HG02763 (cell line): Measurements from ENCODE around the gene RAB42.
"Not testable (repeated sequence)": the region's sequence is repeated elsewhere in the genome, so short reads cannot be mapped to it uniquely, and the experiment has no call there.

Experiments
- ATAC-seq: cut with Tn5 transposase; IDR thresholded peaks from one replicate; pipeline ENCODE4 v1.9.1; 2021; ENCODE audit warnings: mild to moderate bottlenecking, moderate library complexity; ENCODE audit not compliant: unreplicated experiment

RAB42 gene, protein sequence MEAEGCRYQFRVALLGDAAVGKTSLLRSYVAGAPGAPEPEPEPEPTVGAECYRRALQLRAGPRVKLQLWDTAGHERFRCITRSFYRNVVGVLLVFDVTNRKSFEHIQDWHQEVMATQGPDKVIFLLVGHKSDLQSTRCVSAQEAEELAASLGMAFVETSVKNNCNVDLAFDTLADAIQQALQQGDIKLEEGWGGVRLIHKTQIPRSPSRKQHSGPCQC

GRCh38 chr1:28591708-28592320 is at the start of gene RAB42:
RAB42 (plus strand) TSS chr1:28592265; CDS start chr1:28592512, 247 bp downstream.
- peak; percentile 41 for ATAC-seq

DNA sequence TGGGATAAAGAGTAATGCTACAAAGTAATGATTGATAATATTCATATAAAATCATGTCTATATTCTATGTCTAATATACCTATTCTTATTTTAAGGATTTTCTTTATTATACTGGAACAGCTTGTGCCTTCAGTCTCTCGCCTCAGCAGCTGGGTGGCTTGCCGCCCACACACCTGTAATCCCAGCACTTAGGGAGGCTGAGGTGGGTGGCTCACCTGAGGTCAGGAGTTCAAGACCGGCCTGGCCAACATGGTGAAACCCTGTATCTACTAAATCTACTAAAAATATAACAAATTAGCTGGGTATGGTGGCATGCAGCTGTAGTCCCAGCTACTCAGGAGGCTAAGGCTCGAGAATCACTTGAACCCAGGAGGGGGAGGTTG is 46.8 kb upstream of the RAB42 start:
- no peak for ATAC-seq

- no peak for ATAC-seq
These were observed 43.7 kb upstream of the RAB42 start for GRCh38 chr1:28548318-28548717.

DNA sequence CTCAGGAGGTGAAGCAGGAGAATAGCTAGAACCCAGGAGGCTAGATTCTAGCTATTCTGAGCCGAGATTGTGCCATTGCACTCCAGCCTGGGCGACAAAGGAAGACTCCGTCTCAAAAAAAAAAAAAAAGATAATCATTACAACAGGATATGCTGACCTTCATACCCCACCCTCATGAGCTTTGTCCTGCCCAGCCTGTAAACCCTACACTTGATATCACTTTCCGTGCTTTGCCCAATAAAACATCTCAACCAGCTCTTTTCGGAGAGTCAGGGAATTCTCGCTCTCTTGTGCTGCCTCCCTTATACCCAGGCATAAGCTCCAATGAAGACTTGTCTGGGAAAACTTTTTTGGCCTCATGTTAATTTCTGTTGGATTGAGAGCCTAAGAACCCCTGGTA is 40.7 kb upstream of the RAB42 start:
- no peak for ATAC-seq

DNA sequence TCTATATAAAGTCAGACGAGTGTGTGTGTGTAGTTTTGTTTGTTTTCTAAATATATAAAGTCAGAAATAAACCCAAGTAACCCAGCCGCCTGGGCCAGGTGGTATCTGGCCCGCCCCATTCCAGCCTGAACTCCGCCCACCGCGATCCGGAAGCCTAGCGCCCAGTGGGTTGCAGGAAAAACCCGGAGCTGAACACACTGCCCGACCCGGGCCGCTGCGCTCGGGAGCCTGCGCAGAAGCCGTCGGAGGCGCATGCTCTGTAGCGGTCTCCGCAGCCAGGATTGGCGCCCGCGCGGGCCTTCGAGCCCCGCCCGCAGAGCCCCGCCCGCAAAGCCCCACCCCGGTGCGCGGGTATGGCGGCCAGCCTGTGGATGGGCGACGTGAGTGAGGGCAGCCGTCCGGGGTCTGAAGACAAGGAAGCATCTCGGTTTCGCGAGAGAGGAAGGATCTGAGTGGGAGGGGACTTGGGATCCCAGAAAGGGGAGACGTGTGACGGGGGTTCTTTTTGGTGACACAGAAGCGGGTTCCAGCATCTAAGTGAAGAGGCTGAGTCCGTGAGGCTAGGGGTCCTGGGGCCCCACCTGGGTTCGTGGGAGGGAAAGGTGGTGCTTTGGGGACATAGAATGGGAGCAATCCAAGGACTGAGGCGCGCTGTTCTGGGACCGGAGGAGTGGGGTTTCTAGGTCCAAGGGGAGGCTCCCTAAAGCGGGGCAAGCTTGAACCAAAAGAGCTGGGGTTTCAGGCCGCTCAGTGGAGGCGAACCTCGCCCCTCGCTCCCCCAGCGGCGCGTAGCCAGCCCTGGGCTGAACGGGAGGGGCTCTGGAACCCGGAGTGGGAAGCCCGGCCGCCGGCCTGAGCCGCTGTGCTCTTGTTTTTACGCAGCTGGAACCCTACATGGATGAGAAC is 39.1 kb upstream of the RAB42 start, which contains the start of gene TRNAU1AP:
TRNAU1AP (plus strand) TSS at position 328 of the 906 bp plus-strand sequence; CDS start at position 354, 26 bp downstream.
- ATAC-seq = peak; percentile 93

GRCh38 chr1:28560886-28561285 is 31.2 kb upstream of the RAB42 start:
- ATAC-seq = no peak

- ATAC-seq = no peak
These were observed 27.8 kb upstream of the RAB42 start for GRCh38 chr1:28564310-28564709.

DNA sequence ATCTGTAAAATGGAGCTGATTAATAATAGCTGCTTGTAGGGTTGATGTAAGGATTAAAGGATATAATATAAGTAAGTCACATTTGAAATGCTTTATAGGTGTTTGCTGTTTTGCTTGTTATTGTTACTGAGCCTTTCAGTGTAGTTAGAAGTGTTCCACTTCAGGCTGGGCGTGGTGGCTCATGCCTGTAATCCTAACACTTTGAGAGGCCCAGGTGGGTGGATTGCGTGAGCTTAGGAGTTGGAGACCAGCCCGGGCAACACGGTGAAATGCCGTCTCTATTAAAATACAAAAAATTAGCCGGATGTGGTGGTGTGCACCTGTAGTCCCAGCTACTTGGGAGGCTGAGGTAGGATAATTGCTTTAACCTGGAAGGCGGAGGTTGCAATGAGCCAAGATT is 27.0 kb upstream of the RAB42 start:
- ATAC-seq = no peak

- ATAC-seq = no peak
These were observed 26.3 kb upstream of the RAB42 start for GRCh38 chr1:28565726-28566125.

DNA sequence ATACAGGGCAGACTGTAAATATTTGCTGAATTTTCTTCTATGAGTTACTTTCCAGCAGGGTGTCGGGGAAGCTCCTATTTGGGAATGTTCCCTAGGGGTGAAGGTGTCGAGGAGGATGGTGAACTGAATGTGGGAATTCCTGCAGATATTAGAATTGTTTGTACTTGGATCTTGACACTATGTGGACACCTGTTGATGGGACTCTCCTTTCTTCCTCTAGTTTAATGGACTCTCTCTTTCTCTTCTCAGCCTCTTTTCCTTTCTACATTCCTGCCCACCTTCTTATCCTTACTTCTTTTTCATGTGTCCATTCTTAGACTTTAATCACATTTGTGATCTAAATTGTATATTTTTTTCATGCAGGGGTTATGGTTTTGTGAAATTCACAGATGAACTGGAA is 25.1 kb upstream of the RAB42 start:
- ATAC-seq = no peak

GRCh38 chr1:28571911-28572310 is 20.2 kb upstream of the RAB42 start:
- ATAC-seq = no peak

GRCh38 chr1:28572891-28573290 is 19.2 kb upstream of the RAB42 start:
- not testable (repeated sequence) for ATAC-seq

DNA sequence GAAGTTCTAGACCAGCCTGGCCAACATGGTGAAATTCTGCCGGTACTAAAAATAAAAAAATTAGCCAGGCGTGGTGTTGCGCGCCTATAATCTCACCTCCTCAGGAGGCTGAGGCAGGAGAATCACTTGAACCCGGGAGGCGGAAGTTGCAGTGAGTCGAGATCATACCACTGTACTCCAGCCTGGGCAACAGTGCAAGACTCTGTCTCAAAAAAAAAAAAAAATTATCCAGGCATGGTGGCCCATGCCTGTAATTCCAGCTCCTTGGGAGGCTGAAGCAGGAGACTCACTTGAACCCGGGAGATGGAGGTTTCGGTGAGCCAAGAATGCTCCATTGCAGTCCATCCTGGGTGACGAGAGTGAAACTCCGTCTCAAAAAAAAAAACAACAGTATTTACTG is 18.5 kb upstream of the RAB42 start:
- no peak for ATAC-seq

GRCh38 chr1:28577052-28577678 is 14.9 kb upstream of the RAB42 start:
- no peak for ATAC-seq

GRCh38 chr1:28577738-28578536 is 14.1 kb upstream of the RAB42 start:
- ATAC-seq = no peak

- no peak for ATAC-seq
These were observed 13.3 kb upstream of the RAB42 start for GRCh38 chr1:28578696-28579218.

DNA sequence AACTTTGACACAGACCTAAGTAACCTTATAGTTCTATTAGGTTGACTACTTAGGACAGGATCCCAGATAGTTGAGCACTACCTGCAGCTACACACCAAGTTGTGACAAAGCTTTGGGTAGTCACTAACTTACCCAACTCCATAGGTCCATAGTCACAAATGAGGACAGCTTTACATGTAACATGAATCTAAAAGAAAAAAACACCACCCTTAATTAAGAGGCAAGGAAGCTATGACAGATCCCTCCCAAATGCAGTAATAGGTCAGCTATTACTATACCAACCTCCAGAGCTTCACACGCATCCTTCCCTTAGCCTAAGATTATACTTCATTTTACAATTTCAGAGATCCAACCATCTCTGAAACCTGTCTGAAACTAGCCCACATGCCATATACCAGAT is 12.7 kb upstream of the RAB42 start:
- no peak for ATAC-seq

- no peak for ATAC-seq
These were observed 11.1 kb upstream of the RAB42 start for GRCh38 chr1:28580722-28581530.

DNA sequence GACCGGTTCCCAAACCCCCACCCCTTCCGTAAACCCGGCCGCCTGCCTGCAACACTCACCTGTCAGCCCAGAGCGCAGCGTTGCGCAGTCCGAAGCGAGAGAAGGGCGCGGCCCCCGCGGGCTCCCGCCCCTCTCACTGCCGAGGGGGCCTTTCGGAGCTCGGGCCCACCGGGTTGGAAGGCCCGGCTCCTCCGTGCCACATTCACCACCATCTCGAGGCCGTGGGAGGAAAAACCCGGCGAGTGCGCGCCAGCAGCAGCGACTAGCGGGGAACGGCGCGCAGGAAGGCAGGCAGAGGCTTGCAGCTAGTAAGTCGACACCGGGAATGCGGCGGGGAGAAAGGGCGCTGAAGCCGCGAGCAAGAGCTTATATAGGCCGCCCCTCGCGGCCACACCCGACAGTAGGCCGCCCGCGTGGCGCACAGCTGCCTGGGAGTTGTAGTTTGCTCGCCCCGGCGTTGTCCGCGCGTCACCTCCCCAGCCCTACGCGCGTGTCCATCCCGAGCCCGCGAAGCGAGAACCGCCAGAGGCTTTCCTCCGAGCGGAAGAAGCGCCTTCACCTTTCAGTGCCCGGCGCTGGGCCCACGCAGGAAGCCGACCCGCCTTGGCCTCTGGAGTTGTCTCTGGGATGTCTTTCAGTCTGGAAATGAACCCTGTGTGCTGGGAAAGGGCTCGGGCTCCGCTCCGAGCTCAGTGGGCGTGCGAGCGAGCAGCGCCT is 10.4 kb upstream of the RAB42 start:
- ATAC-seq = peak; percentile 86
